Measurements from ENCODE around the gene KRTAP10-7. TPM values are rescaled to one million over a fixed set of nuclear protein-coding genes. Genes with fewer than 3 reads are reported as not detected.

Gene KRTAP10-7
- total RNA-seq, 1 experiment from 2014 or later: not detected

- peaks cover 6% of the 10 kb centered on the region for H3K9me3 Mint-ChIP-seq (ENCODE audit: low read depth, unreplicated experiment)
- H3K4me3 Mint-ChIP-seq (ENCODE audit: low read depth, unreplicated experiment): peak overlapping the region; percentile 71
- H3K27me3 Mint-ChIP-seq (ENCODE audit: unreplicated experiment): peaks cover 63% of the 10 kb centered on the region
- peak; percentile 34 for DNase-seq
- CTCF ChIA-PET: interaction anchor here (0.7 kb wide), 1 partner anchor 1001 kb away, joined by 3 read pairs; no protein-coding TSS in a partner anchor
- no TSS peak for BruUV-seq (replicated peaks)
- no peak for TF ChIP-seq CTCF (IDR thresholded peaks at IDR 0.05; ENCODE audit: unreplicated experiment)
- intact Hi-C loops (cut with micrococcal nuclease; ENCODE audit: unreplicated experiment): no loop called here
- peaks cover 8% of the 10 kb centered on the region for H3K36me3 Mint-ChIP-seq (ENCODE audit: insufficient read depth, unreplicated experiment)
- H3K4me1 Mint-ChIP-seq (ENCODE audit: low read depth, unreplicated experiment): peaks cover 13% of the 10 kb centered on the region
- no peak overlapping the region for H3K27ac Mint-ChIP-seq (ENCODE audit: unreplicated experiment)
These were observed 25.7 kb upstream of the KRTAP10-7 start for GRCh38 chr21:44574457-44575306.

GRCh38 chr21:44575307-44576024 is 24.9 kb upstream of the KRTAP10-7 start:
- peaks cover 67% of the 10 kb centered on the region for H3K27me3 Mint-ChIP-seq (ENCODE audit: unreplicated experiment)
- CTCF ChIA-PET: no interaction called here
- H3K36me3 Mint-ChIP-seq (ENCODE audit: insufficient read depth, unreplicated experiment): peaks cover 8% of the 10 kb centered on the region
- no TSS peak for BruUV-seq (replicated peaks)
- no peak overlapping the region for H3K27ac Mint-ChIP-seq (ENCODE audit: unreplicated experiment)
- H3K4me1 Mint-ChIP-seq (ENCODE audit: low read depth, unreplicated experiment): peaks cover 19% of the 10 kb centered on the region
- intact Hi-C loops (cut with micrococcal nuclease; ENCODE audit: unreplicated experiment): no loop called here
- peak overlapping the region; percentile 71 for H3K4me3 Mint-ChIP-seq (ENCODE audit: low read depth, unreplicated experiment)
- H3K9me3 Mint-ChIP-seq (ENCODE audit: low read depth, unreplicated experiment): peaks cover 6% of the 10 kb centered on the region
- TF ChIP-seq CTCF (IDR thresholded peaks at IDR 0.05; ENCODE audit: unreplicated experiment): no peak
- DNase-seq: no peak

- DNase-seq: no peak
- no peak overlapping the region for H3K27ac Mint-ChIP-seq (ENCODE audit: unreplicated experiment)
- H3K4me3 Mint-ChIP-seq (ENCODE audit: low read depth, unreplicated experiment): no peak overlapping the region
- intact Hi-C loops (cut with micrococcal nuclease; ENCODE audit: unreplicated experiment): no loop called here
- TF ChIP-seq CTCF (IDR thresholded peaks at IDR 0.05; ENCODE audit: unreplicated experiment): no peak
- peaks cover 70% of the 10 kb centered on the region for H3K27me3 Mint-ChIP-seq (ENCODE audit: unreplicated experiment)
- H3K4me1 Mint-ChIP-seq (ENCODE audit: low read depth, unreplicated experiment): peaks cover 19% of the 10 kb centered on the region
- peaks cover 7% of the 10 kb centered on the region for H3K9me3 Mint-ChIP-seq (ENCODE audit: low read depth, unreplicated experiment)
- BruUV-seq (replicated peaks): no TSS peak
- peaks cover 8% of the 10 kb centered on the region for H3K36me3 Mint-ChIP-seq (ENCODE audit: insufficient read depth, unreplicated experiment)
- CTCF ChIA-PET: no interaction called here
These were observed 24.4 kb upstream of the KRTAP10-7 start for GRCh38 chr21:44576025-44576420.

GRCh38 chr21:44578371-44579055 is 21.9 kb upstream of the KRTAP10-7 start:
- no TSS peak for BruUV-seq (replicated peaks)
- CTCF ChIA-PET: no interaction called here
- peaks cover 19% of the 10 kb centered on the region for H3K4me1 Mint-ChIP-seq (ENCODE audit: low read depth, unreplicated experiment)

More at GRCh38 chr21:44578371-44579055, 21.9 kb upstream of the KRTAP10-7 start:
- intact Hi-C loops (cut with micrococcal nuclease; ENCODE audit: unreplicated experiment): no loop called here
- TF ChIP-seq CTCF (IDR thresholded peaks at IDR 0.05; ENCODE audit: unreplicated experiment): no peak
- no peak overlapping the region for H3K27ac Mint-ChIP-seq (ENCODE audit: unreplicated experiment)
- H3K36me3 Mint-ChIP-seq (ENCODE audit: insufficient read depth, unreplicated experiment): peaks cover 8% of the 10 kb centered on the region
- no peak overlapping the region for H3K4me3 Mint-ChIP-seq (ENCODE audit: low read depth, unreplicated experiment)
- no peak for DNase-seq
- peaks cover 11% of the 10 kb centered on the region for H3K9me3 Mint-ChIP-seq (ENCODE audit: low read depth, unreplicated experiment)
- peaks cover 71% of the 10 kb centered on the region for H3K27me3 Mint-ChIP-seq (ENCODE audit: unreplicated experiment)
